HCT116 (cell line): ENCODE measurements around the gene SELENBP1. TPM values are rescaled to one million over a fixed set of nuclear protein-coding genes. Genes with fewer than 3 reads are reported as not detected.

Experiments used
- ATAC-seq: fragments of 200-7000 bp; cut with Tn5 transposase; 2 replicates; pipeline ENCODE4 v1.9.1; 2020; ENCODE audit warnings: mild to moderate bottlenecking, moderate library complexity
- BruUV-seq: library from RNA; stranded (reverse); fragments of 400-500 nt; replicated peaks from 2 replicates; lab custom pipeline; 2021; lab: Mats Ljungman, UMichigan
- CTCF ChIA-PET: fragments of 300-600 bp; sonication (Branson Sonifier 250); formaldehyde crosslinking; loops from one replicate; lab custom pipeline; 2021; ENCODE audit warnings: antibody characterized with exemption; lab: Charles Lee
- POLR2A ChIA-PET: fragments of 300-600, 350-600 bp; sonication (Branson Sonifier 250); formaldehyde crosslinking; loops from one replicate; lab custom pipeline; 2021; ENCODE audit warnings: antibody characterized with exemption; lab: Charles Lee
- RAD21 ChIA-PET, 2 experiments: fragments of 300-600 bp; sonication (Branson Sonifier 250); formaldehyde crosslinking; loops; one replicate each; lab custom pipeline; 2023; ENCODE audit warnings: low total read pairs in 2 of 2; ENCODE audit not compliant: uncharacterized antibody in 2 of 2, unreplicated experiment in 2 of 2, low non-redundant PET in 1 of 2; lab: Charles Lee
- DNase-seq: peaks from one replicate; pipeline ENCODE4 v3.0.0-alpha.2; 2010; ENCODE audit warnings: low read depth, low spot score
- H2AFZ ChIP-seq: fragments of 200-600 bp; shearing (Covaris generic), sonication (generic); 2 replicates; pipeline ENCODE4 v1.6.1; 2017; ENCODE audit warnings: low read depth, mixed run types, mixed read lengths, antibody characterized with exemption, low read length; ENCODE audit not compliant: poor library complexity, severe bottlenecking
- H3K27ac ChIP-seq: 2 replicates; pipeline ENCODE4 v1.5.1; 2012; ENCODE audit warnings: low read depth, low read length
- H3K27me3 ChIP-seq: fragments of 200-600 bp; sonication (generic); 2 replicates; pipeline ENCODE4 v1.6.1; 2016; ENCODE audit warnings: mixed run types, low read length, mixed read lengths; ENCODE audit not compliant: insufficient read depth
- H3K36me3 ChIP-seq, 2 experiments: fragments of 200-500 bp in 1 of 2; fragments of 200-600 bp in 1 of 2; sonication (Bioruptor generic) in 1 of 2; sonication (generic) in 1 of 2; 2 replicates each; pipeline versions ENCODE4 v1.5.1 to v1.6.1; 2014 to 2016; ENCODE audit warnings: low read length in 2 of 2, inconsistent platforms in 1 of 2, mixed read lengths in 1 of 2, mixed run types in 1 of 2; ENCODE audit not compliant: insufficient read depth in 2 of 2, control insufficient read depth in 1 of 2
- H3K4me1 ChIP-seq, 2 experiments: fragments of 200-600 bp in 1 of 2; sonication (generic) in 1 of 2; 2 replicates each; pipeline versions ENCODE4 v1.5.1 to v1.6.1; 2012 to 2017; ENCODE audit warnings: low read length in 2 of 2, inconsistent platforms in 1 of 2, mild to moderate bottlenecking in 1 of 2, mixed read lengths in 1 of 2, mixed run types in 1 of 2, moderate library complexity in 1 of 2; ENCODE audit not compliant: insufficient read depth in 2 of 2, control insufficient read depth in 1 of 2
- H3K4me2 ChIP-seq: fragments of 200-600 bp; sonication (generic); 2 replicates; pipeline ENCODE4 v1.6.1; 2017; ENCODE audit warnings: mixed run types, low read length, mixed read lengths
- H3K4me3 ChIP-seq, 2 experiments: fragments of 200-600 bp in 1 of 2; sonication (generic) in 1 of 2; replicated peaks in 1 of 2; 2 replicates each; pipeline ENCODE4 v1.5.1; 2011 to 2016; ENCODE audit warnings: low read length in 2 of 2, control low read depth in 1 of 2, low read depth in 1 of 2, mild to moderate bottlenecking in 1 of 2, mixed read lengths in 1 of 2, mixed run types in 1 of 2
- H3K79me2 ChIP-seq: fragments of 200-600 bp; sonication (generic); 2 replicates; pipeline ENCODE4 v1.6.1; 2017; ENCODE audit warnings: mild to moderate bottlenecking, mixed run types, low read length, moderate library complexity, mixed read lengths; ENCODE audit not compliant: insufficient read depth
- H3K9ac ChIP-seq: fragments of 200-600 bp; sonication (generic); 2 replicates; pipeline ENCODE4 v1.6.1; 2016; ENCODE audit warnings: low read length, mixed read lengths
- H3K9me2 ChIP-seq: fragments of 200-600 bp; sonication (generic), shearing (Covaris generic); 2 replicates; pipeline ENCODE4 v1.6.1; 2017; ENCODE audit warnings: mixed run types, mild to moderate bottlenecking, moderate library complexity; ENCODE audit not compliant: insufficient read depth
- H3K9me3 ChIP-seq, 2 experiments: fragments of 200-500 bp in 1 of 2; fragments of 200-600 bp in 1 of 2; sonication (Bioruptor generic) in 1 of 2; sonication (generic) in 1 of 2; 2 replicates each; pipeline ENCODE4 v1.6.1; 2014 to 2017; ENCODE audit warnings: low read length in 2 of 2, mixed read lengths in 2 of 2, inconsistent platforms in 1 of 2, low read depth in 1 of 2, mild to moderate bottlenecking in 1 of 2, mixed run types in 1 of 2, moderate library complexity in 1 of 2; ENCODE audit not compliant: control insufficient read depth in 1 of 2, insufficient read depth in 1 of 2
- H4K20me1 ChIP-seq: fragments of 200-600 bp; sonication (generic), shearing (Covaris generic); 2 replicates; pipeline ENCODE4 v1.6.1; 2017; ENCODE audit warnings: mixed run types, mild to moderate bottlenecking, moderate library complexity; ENCODE audit not compliant: insufficient read depth
- CEBPB ChIP-seq: IDR thresholded peaks from 2 replicates; pipeline ENCODE4 v1.6.1; 2012; ENCODE audit warnings: low read depth
- CTCF ChIP-seq, 3 experiments: fragments of 200-600 bp in 1 of 3; sonication (generic) in 1 of 3; IDR thresholded peaks in 2 of 3; conservative IDR thresholded peaks in 1 of 3; 2 replicates each; pipeline ENCODE4 v1.5.1; 2012 to 2017; ENCODE audit warnings: low read depth in 2 of 3, low read length in 2 of 3, antibody characterized with exemption in 1 of 3, borderline replicate concordance in 1 of 3, control low read depth in 1 of 3, mild to moderate bottlenecking in 1 of 3, mixed read lengths in 1 of 3, mixed run types in 1 of 3, moderate library complexity in 1 of 3; ENCODE audit not compliant: insufficient read depth in 1 of 3
- EGR1 ChIP-seq: IDR thresholded peaks from 2 replicates; pipeline ENCODE4 v1.6.1; 2012; ENCODE audit warnings: low read depth
- EZH2 ChIP-seq: fragments of 200-600 bp; sonication (generic); IDR thresholded peaks from 2 replicates; pipeline ENCODE4 v1.6.1; 2017; ENCODE audit warnings: antibody characterized with exemption, mixed run types
- EZH2phosphoT487 ChIP-seq: fragments of 200-600 bp; IDR thresholded peaks from 2 replicates; pipeline ENCODE4 v1.6.1; 2018; ENCODE audit warnings: antibody characterized with exemption, borderline replicate concordance
- JUND ChIP-seq: IDR thresholded peaks from 2 replicates; pipeline ENCODE4 v1.6.1; 2012
- RAD21 ChIP-seq: IDR thresholded peaks from 2 replicates; pipeline ENCODE4 v1.6.1; 2012; ENCODE audit warnings: low read depth, mild to moderate bottlenecking
- REST ChIP-seq: IDR thresholded peaks from 2 replicates; pipeline ENCODE4 v1.6.1; 2012; ENCODE audit warnings: low read depth
- SIN3A ChIP-seq: IDR thresholded peaks from 2 replicates; pipeline ENCODE4 v1.6.1; 2012; ENCODE audit warnings: low read depth
- SRF ChIP-seq: IDR thresholded peaks from 2 replicates; pipeline ENCODE4 v1.6.1; 2012; ENCODE audit warnings: low read depth
- TCF7L2 ChIP-seq: IDR thresholded peaks from 2 replicates; pipeline ENCODE4 v1.7.0; 2011; ENCODE audit warnings: borderline replicate concordance, inconsistent platforms; ENCODE audit not compliant: insufficient read depth, insufficient read length; ENCODE audit errors: extremely low read depth
- ZNF274 ChIP-seq: fragments of 200-500 bp; sonication (Bioruptor generic); IDR thresholded peaks from 2 replicates; pipeline ENCODE4 v1.6.1; 2014; ENCODE audit warnings: mild to moderate bottlenecking, low read depth, low read length, inconsistent platforms
- intact Hi-C: fragments of 100-400 bp; cut with micrococcal nuclease; formaldehyde crosslinking; loops from 2 replicates; pipeline ENCODE4 v1.10.0; 2022
- total RNA-seq: library from RNA; stranded (reverse); gene quantifications from one replicate; pipeline ENCODE4 v1.2.1, GENCODE V29; 2021; ENCODE audit not compliant: unreplicated experiment
- TF ChIP-seq, protein P1 (sequence below): IDR thresholded peaks from 2 replicates; pipeline ENCODE4 v1.6.1; 2012
- TF ChIP-seq, protein P2 (sequence below): IDR thresholded peaks from 2 replicates; pipeline ENCODE4 v1.6.1; 2011; ENCODE audit warnings: mild to moderate bottlenecking, low read length, moderate library complexity; ENCODE audit not compliant: insufficient replicate concordance; ENCODE audit errors: extremely low read depth
- TF ChIP-seq, protein P3 (sequence below): IDR thresholded peaks from 2 replicates; pipeline ENCODE4 v1.6.1; 2012

The SELENBP1 gene
- total RNA-seq, 1 experiment from 2014 or later = 0.42 TPM

DNA sequence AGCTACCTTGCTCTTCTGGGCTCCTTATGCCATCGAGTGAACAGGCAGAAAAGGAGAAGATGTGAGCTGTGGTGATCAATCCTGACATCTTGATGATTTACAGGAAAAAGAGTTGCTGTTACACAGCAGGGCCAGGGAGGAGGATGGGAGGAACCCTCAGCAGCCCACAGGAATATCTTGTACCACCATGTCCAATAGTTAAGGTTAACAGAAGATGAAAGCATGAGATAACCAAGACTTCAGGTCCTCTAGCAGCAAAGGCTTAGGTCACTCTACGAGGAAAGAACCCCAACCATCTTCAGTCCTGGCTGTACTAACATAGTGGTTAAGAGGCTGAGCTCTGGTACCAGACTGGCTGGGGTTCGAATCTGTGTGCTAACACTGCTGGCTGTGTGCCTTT lies 12.1 kb upstream of the SELENBP1 start:
- TF ChIP-seq JUND = no peak
- TF ChIP-seq ZNF274 = no peak
- no peak for TF ChIP-seq SIN3A
- TF ChIP-seq REST = no peak
- no peak for TF ChIP-seq EZH2
- TF ChIP-seq EGR1 = no peak
- TF ChIP-seq EZH2phosphoT487 = no peak
- TF ChIP-seq CEBPB = no peak
- TF ChIP-seq CTCF (IDR thresholded peaks at IDR 0.05 in 2 of 3, conservative IDR thresholded peaks at IDR 0.05 in 1 of 3; ENCODE audit: borderline replicate concordance in 1 of 3, insufficient read depth in 1 of 3, low read depth in 2 of 3, low read length in 2 of 3) = no peak
- TF ChIP-seq, protein P1, sequence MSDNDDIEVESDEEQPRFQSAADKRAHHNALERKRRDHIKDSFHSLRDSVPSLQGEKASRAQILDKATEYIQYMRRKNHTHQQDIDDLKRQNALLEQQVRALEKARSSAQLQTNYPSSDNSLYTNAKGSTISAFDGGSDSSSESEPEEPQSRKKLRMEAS = no peak
- TF ChIP-seq, protein P2, sequence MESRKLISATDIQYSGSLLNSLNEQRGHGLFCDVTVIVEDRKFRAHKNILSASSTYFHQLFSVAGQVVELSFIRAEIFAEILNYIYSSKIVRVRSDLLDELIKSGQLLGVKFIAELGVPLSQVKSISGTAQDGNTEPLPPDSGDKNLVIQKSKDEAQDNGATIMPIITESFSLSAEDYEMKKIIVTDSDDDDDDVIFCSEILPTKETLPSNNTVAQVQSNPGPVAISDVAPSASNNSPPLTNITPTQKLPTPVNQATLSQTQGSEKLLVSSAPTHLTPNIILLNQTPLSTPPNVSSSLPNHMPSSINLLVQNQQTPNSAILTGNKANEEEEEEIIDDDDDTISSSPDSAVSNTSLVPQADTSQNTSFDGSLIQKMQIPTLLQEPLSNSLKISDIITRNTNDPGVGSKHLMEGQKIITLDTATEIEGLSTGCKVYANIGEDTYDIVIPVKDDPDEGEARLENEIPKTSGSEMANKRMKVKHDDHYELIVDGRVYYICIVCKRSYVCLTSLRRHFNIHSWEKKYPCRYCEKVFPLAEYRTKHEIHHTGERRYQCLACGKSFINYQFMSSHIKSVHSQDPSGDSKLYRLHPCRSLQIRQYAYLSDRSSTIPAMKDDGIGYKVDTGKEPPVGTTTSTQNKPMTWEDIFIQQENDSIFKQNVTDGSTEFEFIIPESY = no peak
- no peak for TF ChIP-seq TCF7L2
- TF ChIP-seq RAD21 = no peak
- TF ChIP-seq, protein P3, sequence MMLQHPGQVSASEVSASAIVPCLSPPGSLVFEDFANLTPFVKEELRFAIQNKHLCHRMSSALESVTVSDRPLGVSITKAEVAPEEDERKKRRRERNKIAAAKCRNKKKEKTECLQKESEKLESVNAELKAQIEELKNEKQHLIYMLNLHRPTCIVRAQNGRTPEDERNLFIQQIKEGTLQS = no peak
- TF ChIP-seq SRF = no peak
- Histone ChIP-seq H3K9me2 (no peaks in the 10 kb centered on the region), H3K9ac (no peak overlapping the region), H3K4me3 (no peak overlapping the region), H2AFZ (no peak overlapping the region), H4K20me1 (no peaks in the 10 kb centered on the region), H3K4me1 (no peaks in the 10 kb centered on the region), H3K79me2 (no peaks in the 10 kb centered on the region), H3K9me3 (no peaks in the 10 kb centered on the region), H3K4me2 (no peak overlapping the region), H3K27me3 (no peaks in the 10 kb centered on the region), H3K27ac (no peak overlapping the region), H3K36me3 (no peaks in the 10 kb centered on the region)
- BruUV-seq = no TSS peak
- ChIA-PET CTCF (interaction anchor here (1.1 kb wide), 1 partner anchor 44 kb away, joined by 3 read pairs; no protein-coding TSS in a partner anchor), POLR2A (interaction anchor here (2.3 kb wide), 1 partner anchor 14 kb away, joined by 6 read pairs; the partner anchor contains the start of gene PSMB4), RAD21 (no interaction called here)
- DNase-seq (no peak), ATAC-seq (no peak)
- intact Hi-C loops = no loop called here
